CD14-positive monocyte (primary cell): Measurements from ENCODE around the gene DBT. TPM values are rescaled to one million over a fixed set of nuclear protein-coding genes. Genes with fewer than 3 reads are reported as not detected.

Experiments used
- DNase-seq, 3 donors: peaks; one replicate each; pipeline ENCODE4 v3.0.0-alpha.2; 2011 to 2022
- H2AFZ ChIP-seq: 2 replicates; pipeline ENCODE4 v1.6.0; 2012; ENCODE audit warnings: mild to moderate bottlenecking, low read depth, low read length, inconsistent platforms; ENCODE audit not compliant: insufficient read depth, poor library complexity, severe bottlenecking
- H3K27ac ChIP-seq, 2 donors: 1 replicate in 1 of 2; 2 replicates in 1 of 2; pipeline ENCODE4 v1.5.1; 2012 to 2013; ENCODE audit warnings: low read length in 2 of 2, control low read depth in 1 of 2, inconsistent platforms in 1 of 2, low read depth in 1 of 2, mild to moderate bottlenecking in 1 of 2
- H3K27me3 ChIP-seq, 2 donors: one replicate each; pipeline versions ENCODE4 v1.6.0 to v1.6.1; 2011 to 2013; ENCODE audit warnings: low read length in 2 of 2; ENCODE audit not compliant: control insufficient read depth in 2 of 2, insufficient read depth in 2 of 2
- H3K36me3 ChIP-seq, 2 donors: replicated peaks in 1 of 2; 1 replicate in 1 of 2; 2 replicates in 1 of 2; pipeline versions ENCODE4 v1.5.1 to v1.6.1; 2012 to 2013; ENCODE audit warnings: low read length in 2 of 2, control low read depth in 1 of 2, inconsistent platforms in 1 of 2, mild to moderate bottlenecking in 1 of 2; ENCODE audit not compliant: insufficient read depth in 2 of 2, control insufficient read depth in 1 of 2
- H3K4me1 ChIP-seq, 2 donors: 1 replicate in 1 of 2; 2 replicates in 1 of 2; pipeline versions ENCODE4 v1.5.1 to v1.6.1; 2012 to 2013; ENCODE audit warnings: low read length in 2 of 2, control low read depth in 1 of 2, inconsistent platforms in 1 of 2, mild to moderate bottlenecking in 1 of 2, moderate library complexity in 1 of 2; ENCODE audit not compliant: insufficient read depth in 2 of 2, control insufficient read depth in 1 of 2
- H3K4me2 ChIP-seq: replicated peaks from 2 replicates; pipeline ENCODE3; 2012; ENCODE audit warnings: low read length, moderate library complexity, mild to moderate bottlenecking; ENCODE audit not compliant: poor library complexity, severe bottlenecking; ENCODE audit errors: extremely low read depth
- H3K4me3 ChIP-seq, 3 experiments: fragments of 200-600 bp in 1 of 3; sonication (generic) in 1 of 3; replicated peaks in 1 of 3; 1 replicate in 2 of 3; 2 replicates in 1 of 3; pipeline ENCODE4 v1.5.1; 2011 to 2013; ENCODE audit warnings: low read length in 3 of 3, mild to moderate bottlenecking in 3 of 3, control low read depth in 2 of 3, low read depth in 2 of 3, inconsistent platforms in 1 of 3, moderate library complexity in 1 of 3
- H3K79me2 ChIP-seq: 2 replicates; pipeline ENCODE4 v1.6.0; 2012; ENCODE audit warnings: mild to moderate bottlenecking, control low read depth, inconsistent platforms, low read length, moderate library complexity; ENCODE audit not compliant: insufficient read depth
- H3K9ac ChIP-seq: 2 replicates; pipeline ENCODE4 v1.6.0; 2017; ENCODE audit warnings: low read length, mild to moderate bottlenecking; ENCODE audit not compliant: insufficient read depth, poor library complexity, severe bottlenecking
- H3K9me3 ChIP-seq, 2 donors: replicated peaks in 1 of 2; 1 replicate in 1 of 2; 2 replicates in 1 of 2; pipeline versions ENCODE4 v1.5.1 to v1.6.1; 2012 to 2013; ENCODE audit warnings: low read length in 2 of 2, control low read depth in 1 of 2; ENCODE audit not compliant: control insufficient read depth in 1 of 2, insufficient read depth in 1 of 2
- H4K20me1 ChIP-seq: 2 replicates; pipeline ENCODE4 v1.6.0; 2012; ENCODE audit warnings: mild to moderate bottlenecking, low read length, control low read depth, moderate library complexity; ENCODE audit not compliant: insufficient read depth
- H3K27ac Mint-ChIP-seq, 7 donors: one replicate each; pipeline ENCODE4 v1.8.0; 2020; ENCODE audit warnings: mild to moderate bottlenecking in 7 of 7, mixed read lengths in 7 of 7, moderate library complexity in 6 of 7, inconsistent platforms in 2 of 7
- H3K27me3 Mint-ChIP-seq, 3 donors: one replicate each; pipeline ENCODE4 v1.8.0; 2021 to 2022; ENCODE audit warnings: low read depth in 3 of 3, mild to moderate bottlenecking in 3 of 3, mixed read lengths in 3 of 3, moderate library complexity in 3 of 3, inconsistent platforms in 1 of 3
- H3K36me3 Mint-ChIP-seq, 2 donors: one replicate each; pipeline ENCODE4 v1.8.0; 2020; ENCODE audit warnings: mixed read lengths in 2 of 2, inconsistent platforms in 1 of 2, mild to moderate bottlenecking in 1 of 2
- H3K4me1 Mint-ChIP-seq: one replicate; pipeline ENCODE4 v1.8.0; 2020; ENCODE audit warnings: mild to moderate bottlenecking, mixed read lengths
- H3K4me3 Mint-ChIP-seq, 2 donors: one replicate each; pipeline ENCODE4 v1.8.0; 2020; ENCODE audit warnings: mild to moderate bottlenecking in 2 of 2, mixed read lengths in 2 of 2, moderate library complexity in 1 of 2
- H3K9me3 Mint-ChIP-seq, 7 donors: one replicate each; pipeline ENCODE4 v1.8.0; 2020 to 2022; ENCODE audit warnings: mixed read lengths in 7 of 7, mild to moderate bottlenecking in 6 of 7, moderate library complexity in 6 of 7, inconsistent platforms in 2 of 7
- WGBS: methylation state at CpG from one replicate; pipeline ENCODE4 v1.1.5; 2013; ENCODE audit warnings: missing lambda C conversion rate; ENCODE audit not compliant: insufficient coverage; 5-methylcytosine and 5-hydroxymethylcytosine counted together
- intact Hi-C, 2 donors: fragments of 100-400 bp; cut with micrococcal nuclease; formaldehyde crosslinking; loops; one replicate each; pipeline versions ENCODE4 v1.15.0 to v1.15.1; 2023
- polyA plus RNA-seq, 3 donors: library from polyadenylated mRNA; depleted of rRNA in 1 of 3; unstranded in 2 of 3; stranded (reverse) in 1 of 3; fragments of 300-500 nt in 2 of 3; fragments of >200 nt in 1 of 3; fragmentation: Illumina TruSeq in 2 of 3; gene quantifications; 1 replicate in 2 of 3; 2 replicates in 1 of 3; pipeline ENCODE4 v1.2.3, GENCODE V29; 2012 to 2021
- TF ChIP-seq, protein P1 (sequence below): fragments of 200-600 bp; IDR thresholded peaks from one replicate; pipeline ENCODE4 v1.8.0; 2022; ENCODE audit warnings: antibody characterized with exemption, mild to moderate bottlenecking

The DBT gene
- polyA plus RNA-seq, 3 donors = 1.1 to 2.7 (median 1.5) TPM

DNA sequence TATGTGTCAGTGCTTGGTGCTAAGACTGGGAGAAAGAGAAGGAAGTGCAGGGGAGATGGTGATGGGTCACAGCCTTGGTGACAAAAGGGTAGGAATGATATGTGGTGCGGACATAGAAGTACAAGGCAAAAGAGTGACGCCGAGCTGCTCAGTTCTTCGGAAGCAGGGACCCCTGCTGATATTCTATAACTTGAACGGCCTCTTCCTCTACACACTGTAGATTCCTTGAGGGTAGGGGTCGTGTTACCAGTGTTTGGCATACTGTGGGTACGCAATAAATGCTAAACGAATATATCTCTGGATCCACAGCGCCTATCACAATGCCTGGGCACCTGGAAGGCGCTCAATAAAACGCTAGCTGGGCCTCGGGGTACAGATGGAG is 488 bp downstream of the DBT start:
- H3K27ac ChIP-seq = peak overlapping the region; percentile 70 to 96
- H3K36me3 ChIP-seq = no peaks in the 10 kb centered on the region
- peak overlapping the region; percentile 87 for H3K9ac ChIP-seq
- H3K4me3 Mint-ChIP-seq = no peak overlapping the region
- H3K4me1 ChIP-seq = peaks cover 13 to 14% of the 10 kb centered on the region in 2 donors
- no peak overlapping the region for H3K27ac Mint-ChIP-seq
- H3K79me2 ChIP-seq = peaks cover 47% of the 10 kb centered on the region
- H2AFZ ChIP-seq = peak overlapping the region; percentile 98
- intact Hi-C loops = loop anchor here in 1 of 2 donors (5.0 kb wide), 1 partner anchor 117 kb away; the partner anchor contains the start of genes SASS6 and TRMT13
- peaks cover 10% of the 10 kb centered on the region for H3K4me1 Mint-ChIP-seq
- 0% methylated on average over 7 of the region's 12 CpGs for WGBS
- no peaks in the 10 kb centered on the region for H3K27me3 ChIP-seq
- H3K36me3 Mint-ChIP-seq = peaks cover 1% of the 10 kb centered on the region in 2 donors
- peak overlapping the region; percentile 79 to 97 (median 91) for H3K4me3 ChIP-seq
- H4K20me1 ChIP-seq = peaks cover under 1% of the 10 kb centered on the region
- TF ChIP-seq, protein P1, sequence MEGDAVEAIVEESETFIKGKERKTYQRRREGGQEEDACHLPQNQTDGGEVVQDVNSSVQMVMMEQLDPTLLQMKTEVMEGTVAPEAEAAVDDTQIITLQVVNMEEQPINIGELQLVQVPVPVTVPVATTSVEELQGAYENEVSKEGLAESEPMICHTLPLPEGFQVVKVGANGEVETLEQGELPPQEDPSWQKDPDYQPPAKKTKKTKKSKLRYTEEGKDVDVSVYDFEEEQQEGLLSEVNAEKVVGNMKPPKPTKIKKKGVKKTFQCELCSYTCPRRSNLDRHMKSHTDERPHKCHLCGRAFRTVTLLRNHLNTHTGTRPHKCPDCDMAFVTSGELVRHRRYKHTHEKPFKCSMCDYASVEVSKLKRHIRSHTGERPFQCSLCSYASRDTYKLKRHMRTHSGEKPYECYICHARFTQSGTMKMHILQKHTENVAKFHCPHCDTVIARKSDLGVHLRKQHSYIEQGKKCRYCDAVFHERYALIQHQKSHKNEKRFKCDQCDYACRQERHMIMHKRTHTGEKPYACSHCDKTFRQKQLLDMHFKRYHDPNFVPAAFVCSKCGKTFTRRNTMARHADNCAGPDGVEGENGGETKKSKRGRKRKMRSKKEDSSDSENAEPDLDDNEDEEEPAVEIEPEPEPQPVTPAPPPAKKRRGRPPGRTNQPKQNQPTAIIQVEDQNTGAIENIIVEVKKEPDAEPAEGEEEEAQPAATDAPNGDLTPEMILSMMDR = no peak
- no peaks in the 10 kb centered on the region for H3K9me3 ChIP-seq
- no peaks in the 10 kb centered on the region for H3K9me3 Mint-ChIP-seq
- peak overlapping the region; percentile 93 for H3K4me2 ChIP-seq
- H3K27me3 Mint-ChIP-seq = peaks cover 0 to 2% (median 1%) of the 10 kb centered on the region in 3 donors
- DNase-seq = peak in 1 of 3 donors; percentile 10

DNA sequence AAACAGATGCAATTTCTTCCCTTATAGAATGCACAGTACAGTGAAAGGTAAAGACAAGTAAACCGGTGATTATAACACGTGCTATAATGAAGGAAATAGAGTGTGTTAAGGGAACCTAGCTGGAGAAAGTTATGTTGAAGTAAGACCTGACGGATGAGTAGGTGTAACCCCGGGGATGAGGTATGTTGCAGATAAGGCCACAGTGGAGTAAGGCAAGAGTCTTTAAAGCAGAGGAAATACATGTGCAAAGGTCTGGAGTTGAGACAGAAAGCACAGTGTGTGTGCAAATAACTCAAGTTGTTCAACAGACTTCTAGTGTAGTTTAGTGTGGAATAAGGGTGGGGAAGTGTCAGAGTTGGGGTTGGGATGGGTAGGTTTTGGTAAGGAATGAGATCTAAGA is 2.9 kb downstream of the DBT start:
- H3K36me3 ChIP-seq = peaks cover 0 to 4% of the 10 kb centered on the region in 2 donors
- Mint-ChIP-seq H3K27me3 (no peaks in the 10 kb centered on the region), H3K4me1 (peaks cover 10% of the 10 kb centered on the region), H3K4me3 (no peak overlapping the region), H3K36me3 (peaks cover 8 to 12% of the 10 kb centered on the region in 2 donors), H3K27ac (no peak overlapping the region), H3K9me3 (no peaks in the 10 kb centered on the region)
- peaks cover 4% of the 10 kb centered on the region for H4K20me1 ChIP-seq
- H3K79me2 ChIP-seq = peaks cover 61% of the 10 kb centered on the region
- H3K4me1 ChIP-seq = peaks cover 13 to 14% of the 10 kb centered on the region in 2 donors
- no peaks in the 10 kb centered on the region for H3K9me3 ChIP-seq
- intact Hi-C loops = loop anchor here in 1 of 2 donors (5.0 kb wide), 1 partner anchor 114 kb away; the partner anchor contains the start of genes SASS6 and TRMT13
- DNase-seq = no peak
- no peak overlapping the region for H3K27ac ChIP-seq
- H3K4me2 ChIP-seq = no peak overlapping the region
- no peaks in the 10 kb centered on the region for H3K27me3 ChIP-seq
- no peak overlapping the region for H3K9ac ChIP-seq
- no peak overlapping the region for H2AFZ ChIP-seq
- 92% methylated on average over 4 of the region's 4 CpGs for WGBS
- no peak overlapping the region for H3K4me3 ChIP-seq
- TF ChIP-seq, protein P1 = no peak
